ENCODE data around the gene KPNA5.
"Not testable (repeated sequence)": the region's sequence is repeated elsewhere in the genome, so short reads cannot be mapped to it uniquely, and the experiment has no call there.

Gene KPNA5

GRCh38 chr6:116680880-116681672, at the start of gene KPNA5:
Gene KPNA5, plus strand, starts transcription at chr6:116681211. Its CDS starts 124 bp downstream, at chr6:116681335.
- DNase-seq: peak; percentile 93 to 94

GRCh38 chr6:116631379-116631990, 49.5 kb upstream of the KPNA5 start:
- DNase-seq: no peak

GRCh38 chr6:116633685-116634084, 47.3 kb upstream of the KPNA5 start:
- no peak for DNase-seq

- DNase-seq: no peak
Observed at GRCh38 chr6:116648156-116648555, 32.9 kb upstream of the KPNA5 start.

- no peak for DNase-seq
Observed at GRCh38 chr6:116649129-116649528, 31.9 kb upstream of the KPNA5 start.

GRCh38 chr6:116651916-116652315, 29.1 kb upstream of the KPNA5 start:
- no peak for DNase-seq

GRCh38 chr6:116661594-116661993, 19.4 kb upstream of the KPNA5 start:
- DNase-seq: no peak

GRCh38 chr6:116662202-116662601, 18.8 kb upstream of the KPNA5 start:
- no peak for DNase-seq

- DNase-seq: no peak
Observed at GRCh38 chr6:116663308-116663707, 17.7 kb upstream of the KPNA5 start.

- DNase-seq: not testable (repeated sequence)
Observed at GRCh38 chr6:116664169-116664568, 16.8 kb upstream of the KPNA5 start.

GRCh38 chr6:116665464-116665863, 15.5 kb upstream of the KPNA5 start:
- no peak for DNase-seq

GRCh38 chr6:116666869-116667268, 14.1 kb upstream of the KPNA5 start:
- no peak for DNase-seq

GRCh38 chr6:116667623-116668022, 13.4 kb upstream of the KPNA5 start:
- no peak for DNase-seq

GRCh38 chr6:116672306-116672705, 8.7 kb upstream of the KPNA5 start:
- DNase-seq: no peak

- DNase-seq: no peak
Observed at GRCh38 chr6:116676021-116676420, 5.0 kb upstream of the KPNA5 start.

- DNase-seq: peak; percentile 17 to 25
Observed at GRCh38 chr6:116682334-116682712, 1.3 kb downstream of the KPNA5 start.

- DNase-seq: no peak
Observed at GRCh38 chr6:116685437-116685993, 4.5 kb downstream of the KPNA5 start.

GRCh38 chr6:116686475-116687101, 5.6 kb downstream of the KPNA5 start:
- not testable (repeated sequence) for DNase-seq

GRCh38 chr6:116691154-116691553, 10.1 kb downstream of the KPNA5 start:
- DNase-seq: no peak

- not testable (repeated sequence) for DNase-seq
Observed at GRCh38 chr6:116692873-116693272, 11.9 kb downstream of the KPNA5 start.

GRCh38 chr6:116693275-116693674, 12.3 kb downstream of the KPNA5 start:
- DNase-seq: not testable (repeated sequence)

GRCh38 chr6:116695401-116695800, 14.4 kb downstream of the KPNA5 start:
- no peak for DNase-seq

GRCh38 chr6:116697480-116697879, 16.5 kb downstream of the KPNA5 start:
- no peak for DNase-seq

GRCh38 chr6:116703888-116704287, 22.9 kb downstream of the KPNA5 start:
- DNase-seq: not testable (repeated sequence)
